ENCODE results near the gene OR10K2.

DNA sequence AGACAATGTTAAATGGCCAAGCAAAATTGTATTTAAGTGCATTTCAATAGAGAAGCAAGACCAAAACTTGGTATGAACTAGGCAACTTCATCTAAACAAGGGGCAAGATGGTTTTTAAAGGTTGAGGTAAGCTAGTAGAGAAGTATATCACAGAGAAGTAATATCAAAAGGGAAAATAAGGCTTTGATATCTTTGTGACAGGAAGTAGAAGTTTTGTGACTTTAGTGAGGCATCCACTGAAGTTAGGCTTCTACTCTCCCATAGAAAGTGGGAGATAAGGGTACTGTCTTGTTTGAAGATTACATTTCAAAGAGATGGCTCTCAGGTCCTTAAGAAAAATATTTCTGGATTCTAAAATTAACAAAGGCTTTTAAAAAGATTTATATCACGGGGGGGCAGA lies 35.7 kb downstream of the OR10K2 start:
- TF ChIP-seq POLR2AphosphoS5 (IDR thresholded peaks at IDR 0.05; ENCODE audit: low read depth, low read length) (no peak), POLR2A (IDR thresholded peaks at IDR 0.05; ENCODE audit: low read depth, low read length) (no peak), TAF1 (IDR thresholded peaks at IDR 0.05; ENCODE audit: low read depth, low read length) (no peak)

All from GM12891 (cell line).